Psoas muscle (tissue), 8 donors: ENCODE measurements around the gene SYS1. TPM values are rescaled to one million over a fixed set of nuclear protein-coding genes. Genes with fewer than 3 reads are reported as not detected.
"Not testable (repeated sequence)": the region's sequence is repeated elsewhere in the genome, so short reads cannot be mapped to it uniquely, and the experiment has no call there.

Experiments used
- ATAC-seq, 4 donors: fragments of 200-7000 bp; cut with Tn5 transposase; one replicate each; pipeline ENCODE4 v1.9.1; 2020; ENCODE audit warnings: moderate library complexity in 3 of 4, mild to moderate bottlenecking in 2 of 4
- DNase-seq, 2 donors: peaks; one replicate each; pipeline ENCODE4 v3.0.0-alpha.2; 2020
- H3K27ac ChIP-seq: fragments of 200-600 bp; one replicate; pipeline ENCODE4 v1.8.0; 2022
- H3K27me3 ChIP-seq, 3 donors: fragments of 200-600 bp in 1 of 3; one replicate each; pipeline versions ENCODE4 v1.6.1 to v1.8.0; 2013 to 2022; ENCODE audit warnings: low read length in 2 of 3, mild to moderate bottlenecking in 2 of 3, moderate library complexity in 1 of 3; ENCODE audit not compliant: insufficient read depth in 3 of 3
- H3K36me3 ChIP-seq, 2 donors: fragments of 200-600 bp in 1 of 2; one replicate each; pipeline versions ENCODE4 v1.6.1 to v1.8.0; 2013 to 2022; ENCODE audit warnings: low read depth in 1 of 2, mild to moderate bottlenecking in 1 of 2, moderate library complexity in 1 of 2; ENCODE audit not compliant: insufficient read depth in 1 of 2
- H3K4me1 ChIP-seq: fragments of 200-600 bp; one replicate; pipeline ENCODE4 v1.8.0; 2022
- H3K4me3 ChIP-seq: fragments of 200-600 bp; one replicate; pipeline ENCODE4 v1.8.0; 2022; ENCODE audit warnings: mild to moderate bottlenecking
- H3K9me3 ChIP-seq: fragments of 200-600 bp; one replicate; pipeline ENCODE4 v1.8.0; 2022
- whole genome bisulfite sequencing, 3 donors: extraction: QIAGEN DNeasy Blood & Tissue Kit; methylation state at CpG; one replicate each; pipeline versions ENCODE4 v1.1.6 to v1.1.7; 2013; 5-methylcytosine and 5-hydroxymethylcytosine counted together
- intact Hi-C, 2 donors: fragments of 100-400 bp; cut with DNase I; formaldehyde crosslinking; loops; one replicate each; pipeline versions ENCODE4 v1.11.0 to v1.14.2; 2022
- polyA plus RNA-seq, 3 donors: library from polyadenylated mRNA; stranded (reverse); fragments of 200-250 nt; gene quantifications; one replicate each; pipeline ENCODE4 v1.2.3, GENCODE V29; 2013
- total RNA-seq, 4 donors: library from RNA; stranded (reverse); fragmentation: NEBNext Ultra II Directional in 2 of 4; extraction: Animal tissue kit (Norgen Biotek cat#: 25700) in 2 of 4; gene quantifications; one replicate each; pipeline versions ENCODE4 v1.2.1 to v1.2.4, GENCODE V29; 2021 to 2023
- TF ChIP-seq, protein P1 (sequence below): fragments of 200-600 bp; IDR thresholded peaks from one replicate; pipeline ENCODE4 v1.8.0; 2022; ENCODE audit warnings: antibody characterized with exemption
- donor health status: healthy with polysubstance abuse.
- donor health status: DM: no; HTN: no; CAD: no; lungs with moderate emphysema.
- donor health status: Bipolar disorder and iron deficiency.
- donor health status: healthy.
- donor health status: DM: yes; HTN: yes; CAD: no.
- donor health status: DM: no; HTN: no; CAD: no.
- donor health status: DM: no; HTN: no; CAD: no.
- donor health status: DM: yes; HTN: yes; CAD: no.

SYS1 gene
- total and polyA plus RNA-seq, 7 donors = 17.1 to 73.3 (median 29.6) TPM

DNA sequence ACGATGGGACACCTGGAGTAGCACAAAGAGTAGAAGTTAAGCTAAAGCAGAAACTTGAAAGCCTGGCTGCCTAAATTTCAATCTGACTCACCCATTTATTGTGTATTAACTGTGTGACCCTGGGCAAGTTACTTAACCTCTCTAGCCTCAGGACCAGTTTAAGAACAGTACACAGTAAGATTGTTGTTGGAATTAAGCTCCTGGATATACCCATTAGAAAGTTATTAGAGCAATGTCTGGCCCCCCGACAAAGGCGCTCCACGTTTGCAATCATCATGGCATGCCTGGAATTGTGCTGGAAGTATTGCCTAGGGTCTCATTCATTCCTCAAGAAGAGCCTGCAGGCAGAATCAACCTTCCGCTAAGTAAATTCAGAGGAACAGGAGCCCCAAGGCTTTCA is 16.1 kb upstream of the SYS1 start:
- Histone ChIP-seq H3K27me3 (no peaks in the 10 kb centered on the region), H3K9me3 (no peaks in the 10 kb centered on the region), H3K4me3 (peak overlapping the region; percentile 79), H3K27ac (peak overlapping the region; percentile 94), H3K36me3 (no peaks in the 10 kb centered on the region), H3K4me1 (peaks cover 34% of the 10 kb centered on the region)
- ATAC-seq (no peak), DNase-seq (no peak)
- intact Hi-C loops = loop anchor here (2.0 to 10.0 kb wide), 2 partner anchors 16 to 1142 kb away; partner anchors contain the start of gene SYS1 (in 1 of the 2)
- WGBS, 3 donors = 32 to 45% (median 38%) methylated on average over 5 of the region's 5 CpGs
- TF ChIP-seq, protein P1, sequence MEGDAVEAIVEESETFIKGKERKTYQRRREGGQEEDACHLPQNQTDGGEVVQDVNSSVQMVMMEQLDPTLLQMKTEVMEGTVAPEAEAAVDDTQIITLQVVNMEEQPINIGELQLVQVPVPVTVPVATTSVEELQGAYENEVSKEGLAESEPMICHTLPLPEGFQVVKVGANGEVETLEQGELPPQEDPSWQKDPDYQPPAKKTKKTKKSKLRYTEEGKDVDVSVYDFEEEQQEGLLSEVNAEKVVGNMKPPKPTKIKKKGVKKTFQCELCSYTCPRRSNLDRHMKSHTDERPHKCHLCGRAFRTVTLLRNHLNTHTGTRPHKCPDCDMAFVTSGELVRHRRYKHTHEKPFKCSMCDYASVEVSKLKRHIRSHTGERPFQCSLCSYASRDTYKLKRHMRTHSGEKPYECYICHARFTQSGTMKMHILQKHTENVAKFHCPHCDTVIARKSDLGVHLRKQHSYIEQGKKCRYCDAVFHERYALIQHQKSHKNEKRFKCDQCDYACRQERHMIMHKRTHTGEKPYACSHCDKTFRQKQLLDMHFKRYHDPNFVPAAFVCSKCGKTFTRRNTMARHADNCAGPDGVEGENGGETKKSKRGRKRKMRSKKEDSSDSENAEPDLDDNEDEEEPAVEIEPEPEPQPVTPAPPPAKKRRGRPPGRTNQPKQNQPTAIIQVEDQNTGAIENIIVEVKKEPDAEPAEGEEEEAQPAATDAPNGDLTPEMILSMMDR = no peak

DNA sequence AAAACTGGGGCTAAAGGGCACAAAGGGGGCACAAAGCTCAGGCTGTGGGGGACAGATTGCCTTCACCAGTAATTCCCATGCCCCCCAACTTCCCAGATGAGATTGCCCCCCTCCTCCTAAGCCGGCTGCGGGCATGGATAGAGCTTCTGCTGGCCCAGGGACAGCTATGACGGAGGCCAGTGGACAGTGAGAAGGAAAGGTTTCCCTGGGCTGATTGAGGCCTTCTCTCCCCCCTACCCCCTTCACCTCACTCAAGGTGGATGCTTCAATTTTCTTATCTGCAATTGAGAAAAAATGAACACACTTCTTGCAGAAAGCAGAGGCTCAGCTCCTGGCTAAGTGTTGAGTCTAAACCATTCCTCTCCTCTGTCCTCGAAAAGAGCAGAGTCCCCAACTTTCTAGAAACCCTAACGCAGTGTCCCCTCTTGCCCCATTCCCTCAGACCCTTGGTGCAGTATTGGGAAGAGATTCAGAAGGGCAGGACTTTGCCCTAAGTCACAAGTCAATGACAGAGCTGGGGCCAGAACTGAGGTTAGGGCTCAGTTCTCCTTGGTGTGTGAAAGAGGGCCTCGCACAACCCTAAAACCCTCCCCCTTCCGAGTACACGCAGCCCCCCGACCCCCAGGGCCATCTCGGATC is 15.5 kb upstream of the SYS1 start:
- ATAC-seq (peak in 3 of 4 donors; percentile 23 to 42 (median 29)), DNase-seq (peak in 1 of 2 donors; percentile 72)
- peak overlapping the region; percentile 94 for H3K27ac ChIP-seq
- intact Hi-C loops = loop anchor here (2.0 to 10.0 kb wide), 2 partner anchors 15 to 1143 kb away; partner anchors contain the start of gene SYS1 (in 1 of the 2)
- H3K9me3 ChIP-seq = no peaks in the 10 kb centered on the region
- H3K27me3 ChIP-seq = no peaks in the 10 kb centered on the region
- H3K4me3 ChIP-seq = peak overlapping the region; percentile 79
- H3K4me1 ChIP-seq = peaks cover 30% of the 10 kb centered on the region
- WGBS, 3 donors = 12 to 25% (median 13%) methylated on average over 10 of the region's 10 CpGs
- no peaks in the 10 kb centered on the region for H3K36me3 ChIP-seq
- TF ChIP-seq, protein P1 = no peak

DNA sequence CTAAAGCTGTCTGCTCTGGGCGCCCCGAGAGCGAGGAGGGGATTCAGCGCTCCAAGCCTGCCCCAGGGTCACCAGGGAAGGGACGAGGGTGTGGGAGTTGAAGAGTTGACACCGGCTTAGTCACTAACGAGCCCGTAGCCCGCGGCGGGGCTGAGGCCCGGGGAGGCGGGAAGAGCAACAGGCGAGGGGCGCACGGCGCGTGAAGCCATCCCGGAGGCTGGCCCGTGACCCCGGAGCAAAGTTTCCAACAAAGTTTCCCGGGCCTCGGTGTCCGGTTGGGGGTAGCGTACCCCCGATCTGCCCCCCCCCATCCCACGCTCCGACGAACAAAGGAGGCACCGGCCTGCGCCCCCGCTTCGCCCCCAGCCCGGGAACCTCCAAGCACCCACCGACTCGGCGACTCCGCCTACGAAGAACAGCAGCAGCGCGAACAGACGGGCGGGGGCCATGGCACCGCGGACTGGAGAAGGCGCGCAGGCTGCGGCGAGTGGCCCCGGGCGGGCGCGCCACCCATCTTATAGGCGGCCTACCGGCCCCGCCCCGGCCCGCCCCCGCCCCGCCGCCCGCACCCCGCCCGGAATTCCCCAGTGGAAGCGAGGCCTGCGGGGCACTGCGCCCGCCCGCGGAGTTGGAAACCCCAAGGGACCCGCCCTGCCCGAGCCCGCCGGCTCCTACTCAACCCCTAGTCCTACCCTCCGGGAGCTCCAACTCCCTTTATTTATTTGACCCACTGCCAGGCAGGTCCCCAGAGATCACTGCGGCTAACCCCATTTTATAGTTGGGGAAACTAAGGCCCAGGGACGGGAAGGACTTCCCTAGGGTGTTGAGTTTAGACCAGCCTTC is 14.8 kb upstream of the SYS1 start, which contains the start of gene SDC4:
SDC4 (minus strand) TSS at position 489 of the 843 bp plus-strand sequence; CDS start at position 449, 40 bp downstream.
- intact Hi-C loops = loop anchor here (2.0 to 10.0 kb wide), 2 partner anchors 15 to 1143 kb away; partner anchors contain the start of gene SYS1 (in 1 of the 2)
- DNase-seq = peak; percentile 79 to 88
- TF ChIP-seq, protein P1 = no peak
- H3K4me3 ChIP-seq = peak within 1 kb of the TSS; percentile 79
- WGBS, 3 donors = 0 to 2% (median 1%) methylated on average over 45 to 77 of the region's 77 CpGs
- H3K36me3 ChIP-seq = no peaks in the 10 kb centered on the region
- H3K4me1 ChIP-seq = peaks cover 28% of the 10 kb centered on the region
- no peaks in the 10 kb centered on the region for H3K27me3 ChIP-seq
- H3K9me3 ChIP-seq = no peaks in the 10 kb centered on the region
- peak; percentile 62 to 74 (median 68) for ATAC-seq
- peak within 1 kb of the TSS; percentile 94 for H3K27ac ChIP-seq

DNA sequence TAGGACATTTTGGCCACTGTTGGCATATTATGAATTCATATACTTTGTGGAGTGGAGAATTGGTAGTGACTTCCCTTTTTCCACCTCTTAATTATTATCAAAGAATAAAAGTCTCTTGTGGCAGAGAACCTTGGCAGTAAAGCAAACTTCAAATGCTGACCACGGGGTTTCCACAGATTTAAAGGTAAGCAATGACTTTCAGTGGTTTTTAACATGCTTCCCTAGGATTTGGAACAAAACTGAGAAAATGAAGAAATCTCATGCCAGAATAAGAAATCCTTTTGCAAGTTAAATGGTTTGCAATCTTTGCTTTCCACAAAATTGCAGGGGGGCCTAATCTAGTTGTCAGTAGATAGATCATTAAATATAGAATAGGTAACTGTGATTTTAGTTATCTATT is 12.7 kb upstream of the SYS1 start:
- H3K9me3 ChIP-seq = no peaks in the 10 kb centered on the region
- WGBS, 3 donors = 74 to 83% (median 75%) methylated on average over 1 of the region's 1 CpG
- no peak overlapping the region for H3K4me3 ChIP-seq
- no peaks in the 10 kb centered on the region for H3K36me3 ChIP-seq
- no peaks in the 10 kb centered on the region for H3K27me3 ChIP-seq
- no peak for ATAC-seq
- no peak for DNase-seq
- H3K4me1 ChIP-seq = peaks cover 20% of the 10 kb centered on the region
- H3K27ac ChIP-seq = no peak overlapping the region
- TF ChIP-seq, protein P1 = no peak
- intact Hi-C loops = loop anchor here in 1 of 2 donors (10.0 kb wide), 1 partner anchor 445 kb away; the partner anchor contains the start of genes DNTTIP1 and WFDC3

DNA sequence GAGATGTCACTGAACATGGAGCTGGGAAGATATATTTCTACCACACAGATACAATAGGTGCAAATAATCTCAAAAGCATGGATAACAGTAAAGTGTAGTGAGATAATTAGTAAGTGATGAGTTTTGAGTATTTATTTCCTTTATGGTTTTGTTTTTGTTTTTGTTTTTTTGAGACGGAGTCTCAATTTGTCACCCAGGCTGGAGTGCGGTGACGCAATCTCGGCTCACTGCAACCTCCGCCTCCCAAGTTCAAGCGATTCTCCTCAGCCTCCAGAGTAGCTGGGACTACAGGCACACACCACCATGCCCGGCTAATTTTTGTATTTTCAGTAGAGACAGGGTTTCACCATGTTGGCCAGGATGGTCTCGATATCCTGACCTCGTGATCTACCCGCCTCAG is 12.2 kb upstream of the SYS1 start:
- not testable (repeated sequence) for H3K4me3 ChIP-seq, H3K27me3 ChIP-seq, H3K9me3 ChIP-seq, ATAC-seq, H3K27ac ChIP-seq, H3K36me3 ChIP-seq, DNase-seq
- intact Hi-C loops = loop anchor here in 1 of 2 donors (10.0 kb wide), 1 partner anchor 444 kb away; the partner anchor contains the start of genes DNTTIP1 and WFDC3
- WGBS, 3 donors = 93 to 94% (median 94%) methylated on average over 10 of the region's 10 CpGs
- peaks cover 22% of the 10 kb centered on the region for H3K4me1 ChIP-seq
